Neural cell (in vitro differentiated cells): ENCODE results near the gene SUSD6. TPM values are rescaled to one million over a fixed set of nuclear protein-coding genes. Genes with fewer than 3 reads are reported as not detected.
A peak's percentile ranks its signal among the peaks of the same experiment; 100 is the strongest.

Experiments used
- H2AFZ ChIP-seq: fragments of 200-600, 300-800 bp; sonication (generic), shearing (Covaris generic); 2 replicates; pipeline ENCODE4 v1.6.0; 2014; ENCODE audit warnings: low read depth, mild to moderate bottlenecking, antibody characterized with exemption, low read length, moderate library complexity
- H3F3A ChIP-seq: fragments of 200-600 bp; shearing (Covaris generic); 2 replicates; pipeline ENCODE4 v1.6.1; 2016; ENCODE audit warnings: mild to moderate bottlenecking, moderate library complexity, mixed read lengths, antibody characterized with exemption, low read length; ENCODE audit not compliant: insufficient read depth, poor library complexity, severe bottlenecking
- H3K27ac ChIP-seq: fragments of 200-600, 300-800 bp; sonication (generic), shearing (Covaris generic); 2 replicates; pipeline ENCODE4 v1.5.1; 2014; ENCODE audit warnings: mild to moderate bottlenecking, low read length, moderate library complexity
- H3K27me3 ChIP-seq: fragments of 300-800, 200-600 bp; sonication (generic), shearing (Covaris generic); 2 replicates; pipeline ENCODE4 v1.6.0; 2014; ENCODE audit warnings: mild to moderate bottlenecking, low read depth, low read length, moderate library complexity; ENCODE audit not compliant: insufficient read depth
- H3K36me3 ChIP-seq: fragments of 300-800, 200-600 bp; sonication (generic), shearing (Covaris generic); 2 replicates; pipeline ENCODE4 v1.5.1; 2014; ENCODE audit warnings: mild to moderate bottlenecking, antibody characterized with exemption, low read length, moderate library complexity; ENCODE audit not compliant: insufficient read depth
- H3K4me2 ChIP-seq: fragments of 300-800, 200-600 bp; sonication (generic), shearing (Covaris generic); 2 replicates; pipeline ENCODE4 v1.6.0; 2014; ENCODE audit warnings: mild to moderate bottlenecking, low read length
- H3K4me3 ChIP-seq: fragments of 300-800, 200-600 bp; sonication (generic), shearing (Covaris generic); 2 replicates; pipeline ENCODE4 v1.5.1; 2014; ENCODE audit warnings: mild to moderate bottlenecking, low read length, moderate library complexity
- H3K79me2 ChIP-seq: fragments of 200-600 bp; shearing (Covaris generic); replicated peaks from 2 replicates; pipeline ENCODE4 v1.6.0; 2014; ENCODE audit warnings: mild to moderate bottlenecking, low read length, moderate library complexity; ENCODE audit not compliant: insufficient read depth
- H3K9ac ChIP-seq: fragments of 300-800, 200-600 bp; sonication (generic), shearing (Covaris generic); 2 replicates; pipeline ENCODE4 v1.6.1; 2016; ENCODE audit warnings: mild to moderate bottlenecking, low read length, mixed read lengths
- H3K9me2 ChIP-seq: fragments of 200-600 bp; shearing (Covaris generic); 2 replicates; pipeline ENCODE4 v1.6.1; 2016; ENCODE audit warnings: mild to moderate bottlenecking, low read length, mixed read lengths; ENCODE audit not compliant: insufficient read depth
- H3K9me3 ChIP-seq: fragments of 200-600, 300-800 bp; sonication (generic), shearing (Covaris generic); 2 replicates; pipeline ENCODE4 v1.6.1; 2016; ENCODE audit warnings: mild to moderate bottlenecking, mixed run types, low read length, moderate library complexity, mixed read lengths
- H4K20me1 ChIP-seq: fragments of 200-600 bp; shearing (Covaris generic); 2 replicates; pipeline ENCODE4 v1.6.1; 2016; ENCODE audit warnings: mild to moderate bottlenecking, mixed run types; ENCODE audit not compliant: insufficient read depth
- EP300 ChIP-seq: fragments of 450-650 bp; conservative IDR thresholded peaks from 2 replicates; pipeline ENCODE4 v1.6.1; 2014; ENCODE audit warnings: antibody characterized with exemption, mild to moderate bottlenecking, moderate library complexity; ENCODE audit not compliant: poor library complexity, severe bottlenecking
- EZH2 ChIP-seq: fragments of 200-600, 300-800 bp; shearing (Covaris generic), sonication (generic); IDR thresholded peaks from 2 replicates; pipeline ENCODE4 v1.6.1; 2014; ENCODE audit warnings: antibody characterized with exemption, low read length, borderline replicate concordance, mild to moderate bottlenecking; ENCODE audit not compliant: insufficient read depth, poor library complexity, severe bottlenecking
- MXI1 ChIP-seq: fragments of 450-650 bp; conservative IDR thresholded peaks from 2 replicates; pipeline ENCODE4 v1.6.1; 2014; ENCODE audit warnings: antibody characterized with exemption, mild to moderate bottlenecking; ENCODE audit not compliant: poor library complexity, severe bottlenecking
- POLR2AphosphoS5 ChIP-seq: IDR thresholded peaks from 2 replicates; pipeline ENCODE4 v1.6.1; 2012
- RAD21 ChIP-seq: fragments of 450-650 bp; conservative IDR thresholded peaks from 2 replicates; pipeline ENCODE4 v1.6.1; 2014; ENCODE audit warnings: antibody characterized with exemption, mild to moderate bottlenecking, moderate library complexity
- REST ChIP-seq: IDR thresholded peaks from 2 replicates; pipeline ENCODE4 v1.6.1; 2012; ENCODE audit warnings: borderline replicate concordance
- SMC3 ChIP-seq: fragments of 450-650 bp; conservative IDR thresholded peaks from 2 replicates; pipeline ENCODE4 v1.6.1; 2014; ENCODE audit warnings: antibody characterized with exemption, mild to moderate bottlenecking, moderate library complexity; ENCODE audit not compliant: poor library complexity
- TAF1 ChIP-seq: IDR thresholded peaks from 2 replicates; pipeline ENCODE4 v1.6.1; 2012; ENCODE audit warnings: low read depth
- polyA plus RNA-seq: library from polyadenylated mRNA; depleted of rRNA; stranded (reverse); fragments of >200 nt; gene quantifications from 2 replicates; pipeline ENCODE4 v1.2.3, GENCODE V29; 2014
- TF ChIP-seq, protein P1 (sequence below): fragments of 450-650 bp; IDR thresholded peaks from 2 replicates; pipeline ENCODE4 v1.5.1; 2014; ENCODE audit warnings: antibody characterized with exemption, mild to moderate bottlenecking, moderate library complexity; ENCODE audit not compliant: poor library complexity, severe bottlenecking

Gene SUSD6
- polyA plus RNA-seq, 1 donor from 2014 or later = 5.1 TPM

DNA sequence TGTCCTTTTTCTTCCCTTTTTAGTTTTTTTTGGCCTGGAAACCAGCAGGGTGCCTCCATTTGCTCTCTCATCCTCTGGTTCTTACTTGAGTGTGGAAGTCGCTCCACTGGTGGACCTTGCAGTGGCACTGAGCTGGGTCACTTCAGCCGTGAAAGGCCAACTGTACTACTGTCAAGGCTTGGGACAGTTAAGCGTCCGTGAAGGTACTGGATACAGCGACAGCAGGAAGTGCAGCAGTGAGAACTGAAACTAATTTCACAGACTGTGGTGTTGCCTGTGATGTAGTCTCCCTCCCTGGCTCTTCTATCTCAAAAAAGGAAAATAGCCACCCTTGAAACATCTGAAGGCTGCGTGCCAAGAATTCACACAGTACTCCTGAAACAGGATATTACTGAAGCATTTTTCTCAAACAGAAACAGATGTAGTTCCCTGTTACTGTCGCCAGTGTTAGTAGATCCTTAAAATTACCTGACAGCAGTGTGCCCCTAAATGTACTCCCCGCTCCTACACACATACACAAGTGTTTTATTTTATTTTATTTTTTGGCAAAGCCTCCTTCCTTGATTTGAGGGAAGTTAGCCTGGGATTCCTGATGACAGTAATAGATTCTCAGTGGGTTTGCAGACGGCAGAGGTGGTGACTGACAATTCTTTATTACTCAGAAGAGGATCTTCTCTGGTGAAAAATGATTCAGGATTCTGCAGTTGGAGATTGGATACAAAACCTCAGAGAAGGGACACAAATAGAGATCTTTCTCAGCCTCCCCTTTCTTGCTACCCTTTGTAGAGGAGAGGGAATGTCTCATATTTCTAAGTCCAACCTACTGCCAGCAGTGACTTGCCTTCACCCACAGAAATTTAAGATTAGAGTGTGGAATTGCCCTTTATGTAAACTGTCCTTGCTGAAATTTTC lies 4.4 kb downstream of the SUSD6 start:
- TF ChIP-seq POLR2AphosphoS5 (no peak), EP300 (no peak), TAF1 (no peak), MXI1 (no peak), EZH2 (no peak), SMC3 (no peak), RAD21 (no peak), REST (no peak)
- TF ChIP-seq, protein P1, sequence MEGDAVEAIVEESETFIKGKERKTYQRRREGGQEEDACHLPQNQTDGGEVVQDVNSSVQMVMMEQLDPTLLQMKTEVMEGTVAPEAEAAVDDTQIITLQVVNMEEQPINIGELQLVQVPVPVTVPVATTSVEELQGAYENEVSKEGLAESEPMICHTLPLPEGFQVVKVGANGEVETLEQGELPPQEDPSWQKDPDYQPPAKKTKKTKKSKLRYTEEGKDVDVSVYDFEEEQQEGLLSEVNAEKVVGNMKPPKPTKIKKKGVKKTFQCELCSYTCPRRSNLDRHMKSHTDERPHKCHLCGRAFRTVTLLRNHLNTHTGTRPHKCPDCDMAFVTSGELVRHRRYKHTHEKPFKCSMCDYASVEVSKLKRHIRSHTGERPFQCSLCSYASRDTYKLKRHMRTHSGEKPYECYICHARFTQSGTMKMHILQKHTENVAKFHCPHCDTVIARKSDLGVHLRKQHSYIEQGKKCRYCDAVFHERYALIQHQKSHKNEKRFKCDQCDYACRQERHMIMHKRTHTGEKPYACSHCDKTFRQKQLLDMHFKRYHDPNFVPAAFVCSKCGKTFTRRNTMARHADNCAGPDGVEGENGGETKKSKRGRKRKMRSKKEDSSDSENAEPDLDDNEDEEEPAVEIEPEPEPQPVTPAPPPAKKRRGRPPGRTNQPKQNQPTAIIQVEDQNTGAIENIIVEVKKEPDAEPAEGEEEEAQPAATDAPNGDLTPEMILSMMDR = no peak
- Histone ChIP-seq H3F3A (no peaks in the 10 kb centered on the region), H4K20me1 (no peaks in the 10 kb centered on the region), H3K27ac (no peak overlapping the region), H3K9me3 (no peaks in the 10 kb centered on the region), H3K27me3 (no peaks in the 10 kb centered on the region), H3K9ac (no peak overlapping the region), H3K79me2 (peaks cover 67% of the 10 kb centered on the region), H3K4me2 (peak overlapping the region; percentile 25), H3K4me3 (peak overlapping the region; percentile 27), H3K9me2 (no peaks in the 10 kb centered on the region), H3K36me3 (no peaks in the 10 kb centered on the region), H2AFZ (no peak overlapping the region)

GRCh38 chr14:69616408-69616773 lies 5.0 kb downstream of the SUSD6 start:
- Histone ChIP-seq H3K9me2 (no peaks in the 10 kb centered on the region), H3K27me3 (no peaks in the 10 kb centered on the region), H3K79me2 (peaks cover 74% of the 10 kb centered on the region), H3K27ac (no peak overlapping the region), H3K36me3 (no peaks in the 10 kb centered on the region), H2AFZ (no peak overlapping the region), H3F3A (no peaks in the 10 kb centered on the region), H3K4me3 (peak overlapping the region; percentile 27), H3K9ac (no peak overlapping the region), H3K9me3 (no peaks in the 10 kb centered on the region), H3K4me2 (peak overlapping the region; percentile 25), H4K20me1 (no peaks in the 10 kb centered on the region)
- TF ChIP-seq MXI1 (no peak), SMC3 (no peak), REST (no peak), RAD21 (no peak), POLR2AphosphoS5 (no peak)
